ENCODE measurements around the gene SLC15A1.
A peak's percentile ranks its signal among the peaks of the same experiment; 100 is the strongest.

- TF ChIP-seq CTCF (conservative IDR thresholded peaks at IDR 0.05), result peak; percentile 88
- no peak for TF ChIP-seq ZFX (IDR thresholded peaks at IDR 0.05)
Measured at GRCh38 chr13:98672947-98673613, 79.4 kb downstream of the SLC15A1 start.
